Measurements from ENCODE around the gene TBXAS1. TPM values are rescaled to one million over a fixed set of nuclear protein-coding genes. Genes with fewer than 3 reads are reported as not detected.
"Not testable (repeated sequence)": the region's sequence is repeated elsewhere in the genome, so short reads cannot be mapped to it uniquely, and the experiment has no call there.

The TBXAS1 gene
- total RNA-seq, 1 donor from 2014 or later, result 9.9 TPM

DNA sequence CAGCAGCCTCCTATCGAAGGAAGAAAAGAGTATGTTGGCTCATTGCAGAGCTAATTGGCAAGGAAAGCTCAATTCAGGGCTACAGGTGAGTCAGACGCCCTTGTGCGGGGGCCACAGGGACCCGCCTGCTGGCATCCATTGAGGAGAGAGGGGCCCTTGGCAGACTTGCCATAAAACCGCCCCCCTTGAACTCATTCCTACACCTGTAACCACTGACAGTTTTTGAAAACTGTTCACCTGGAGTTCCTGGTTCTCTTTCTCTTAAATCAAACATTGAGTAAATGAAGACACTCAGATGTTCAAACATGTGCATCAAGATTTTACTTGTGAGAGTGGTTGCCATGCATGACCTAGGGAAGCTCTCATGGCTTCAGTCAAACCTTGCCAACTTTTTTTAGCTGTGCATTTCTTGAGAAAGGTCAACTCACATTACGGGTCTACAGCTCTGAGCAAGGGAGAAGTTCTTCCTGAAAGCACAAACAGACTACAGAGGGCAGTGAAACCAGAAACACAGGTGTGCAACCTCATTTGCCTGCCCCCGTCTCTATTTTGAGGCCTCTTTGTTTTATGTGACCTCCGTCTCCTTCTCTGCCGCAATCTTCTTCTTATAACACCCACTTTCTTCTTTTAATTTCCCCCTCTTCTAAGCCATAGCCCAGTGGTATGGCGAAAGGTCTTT, 87.8 kb downstream of the TBXAS1 start:
- Histone ChIP-seq H3K4me3 (ENCODE audit: low read length in 3 of 3) (no peak overlapping the region), H3K36me3 (ENCODE audit: control insufficient read depth in 3 of 3, insufficient read depth in 3 of 3, low read length in 3 of 3) (no peaks in the 10 kb centered on the region), H3K27ac (ENCODE audit: low read depth, low read length) (no peak overlapping the region), H3K4me1 (ENCODE audit: control insufficient read depth in 3 of 3, insufficient read depth in 3 of 3, low read length in 3 of 3) (peaks cover 12 to 22% (median 12%) of the 10 kb centered on the region in 3 donors), H3K9me3 (ENCODE audit: control insufficient read depth in 3 of 3, low read length in 3 of 3) (no peaks in the 10 kb centered on the region), H3K9ac (ENCODE audit: low read depth in 1 of 3, low read length in 3 of 3) (no peak overlapping the region), H3K27me3 (ENCODE audit: control insufficient read depth in 3 of 3, insufficient read depth in 3 of 3, low read length in 3 of 3) (no peaks in the 10 kb centered on the region)

DNA sequence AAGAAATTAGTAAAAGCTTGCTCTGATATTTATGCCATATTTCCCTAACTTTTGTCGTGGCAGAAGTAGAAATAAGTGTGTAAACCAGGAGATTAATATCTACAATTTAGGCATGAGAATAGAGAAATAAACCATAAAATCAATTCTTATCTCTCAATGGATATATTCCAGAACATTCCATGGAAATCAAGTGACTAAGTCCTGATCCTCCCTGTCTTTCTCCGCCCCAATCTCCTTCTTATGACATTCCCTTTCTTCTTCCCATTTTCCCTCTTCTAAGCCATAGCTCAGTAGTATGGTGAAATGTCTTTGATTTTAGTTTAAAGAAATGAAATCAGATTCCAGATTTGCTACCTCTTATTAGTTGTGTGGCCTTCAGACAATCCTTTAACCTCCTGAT, 88.8 kb downstream of the TBXAS1 start:
- Histone ChIP-seq H3K27me3 (ENCODE audit: control insufficient read depth in 3 of 3, insufficient read depth in 3 of 3, low read length in 3 of 3) (no peaks in the 10 kb centered on the region), H3K9me3 (ENCODE audit: control insufficient read depth in 3 of 3, low read length in 3 of 3) (no peaks in the 10 kb centered on the region), H3K9ac (ENCODE audit: low read depth in 1 of 3, low read length in 3 of 3) (no peak overlapping the region), H3K27ac (ENCODE audit: low read depth, low read length) (no peak overlapping the region), H3K36me3 (ENCODE audit: control insufficient read depth in 3 of 3, insufficient read depth in 3 of 3, low read length in 3 of 3) (no peaks in the 10 kb centered on the region), H3K4me3 (ENCODE audit: low read length in 3 of 3) (no peak overlapping the region), H3K4me1 (ENCODE audit: control insufficient read depth in 3 of 3, insufficient read depth in 3 of 3, low read length in 3 of 3) (peaks cover 12 to 22% (median 12%) of the 10 kb centered on the region in 3 donors)

DNA sequence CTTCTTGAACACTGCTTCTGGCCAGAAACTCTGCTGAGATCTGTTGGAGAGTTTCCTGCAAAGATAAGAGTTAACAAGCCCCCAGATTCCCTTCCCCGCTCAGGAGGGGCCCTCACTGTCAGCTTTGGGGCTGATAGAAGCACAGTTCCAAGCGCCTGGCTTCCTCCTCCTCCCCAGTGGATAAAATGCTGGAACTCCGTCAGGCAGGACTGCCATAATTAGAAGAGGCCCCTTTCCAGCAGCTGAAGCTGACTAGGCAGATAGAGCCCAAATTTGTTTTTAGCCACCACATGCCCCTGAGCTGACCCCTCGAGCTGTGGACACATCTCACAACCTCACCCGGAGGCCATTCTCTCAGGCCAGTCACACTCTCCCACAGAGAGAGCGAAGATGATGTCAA, 89.4 kb downstream of the TBXAS1 start:
- Histone ChIP-seq H3K36me3 (ENCODE audit: control insufficient read depth in 3 of 3, insufficient read depth in 3 of 3, low read length in 3 of 3) (no peaks in the 10 kb centered on the region), H3K4me3 (ENCODE audit: low read length in 3 of 3) (no peak overlapping the region), H3K4me1 (ENCODE audit: control insufficient read depth in 3 of 3, insufficient read depth in 3 of 3, low read length in 3 of 3) (peaks cover 9 to 22% (median 12%) of the 10 kb centered on the region in 3 donors), H3K27ac (ENCODE audit: low read depth, low read length) (no peak overlapping the region), H3K9me3 (ENCODE audit: control insufficient read depth in 3 of 3, low read length in 3 of 3) (no peaks in the 10 kb centered on the region), H3K27me3 (ENCODE audit: control insufficient read depth in 3 of 3, insufficient read depth in 3 of 3, low read length in 3 of 3) (no peaks in the 10 kb centered on the region), H3K9ac (ENCODE audit: low read depth in 1 of 3, low read length in 3 of 3) (no peak overlapping the region)

DNA sequence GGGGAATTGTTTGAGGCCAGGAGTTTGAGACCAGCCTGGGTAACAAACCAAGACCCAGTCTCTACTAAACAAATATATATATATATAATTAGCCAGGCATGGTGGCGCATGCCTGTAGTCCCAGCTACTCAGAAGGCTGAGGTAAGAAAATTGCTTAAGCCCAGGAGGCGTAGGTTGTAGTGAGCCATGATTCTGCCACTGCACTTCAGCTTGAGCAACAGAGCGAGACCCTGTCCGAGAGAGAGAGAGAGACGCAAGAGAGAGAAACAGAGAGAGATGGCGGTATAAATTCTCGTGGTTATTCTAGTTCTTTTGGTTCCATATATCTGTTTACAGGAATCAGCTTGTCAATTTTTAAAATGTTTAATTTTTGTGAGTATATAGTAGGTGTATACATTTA, 94.0 kb downstream of the TBXAS1 start:
- Histone ChIP-seq H3K9ac (ENCODE audit: low read depth in 1 of 3, low read length in 3 of 3) (no peak overlapping the region), H3K36me3 (ENCODE audit: control insufficient read depth in 3 of 3, insufficient read depth in 3 of 3, low read length in 3 of 3) (no peaks in the 10 kb centered on the region), H3K4me1 (ENCODE audit: control insufficient read depth in 3 of 3, insufficient read depth in 3 of 3, low read length in 3 of 3) (peaks cover 5 to 6% (median 6%) of the 10 kb centered on the region in 3 donors), H3K4me3 (ENCODE audit: low read length in 3 of 3) (no peak overlapping the region), H3K9me3 (ENCODE audit: control insufficient read depth in 3 of 3, low read length in 3 of 3) (no peaks in the 10 kb centered on the region), H3K27me3 (ENCODE audit: control insufficient read depth in 3 of 3, insufficient read depth in 3 of 3, low read length in 3 of 3) (no peaks in the 10 kb centered on the region), H3K27ac (ENCODE audit: low read depth, low read length) (no peak overlapping the region)

DNA sequence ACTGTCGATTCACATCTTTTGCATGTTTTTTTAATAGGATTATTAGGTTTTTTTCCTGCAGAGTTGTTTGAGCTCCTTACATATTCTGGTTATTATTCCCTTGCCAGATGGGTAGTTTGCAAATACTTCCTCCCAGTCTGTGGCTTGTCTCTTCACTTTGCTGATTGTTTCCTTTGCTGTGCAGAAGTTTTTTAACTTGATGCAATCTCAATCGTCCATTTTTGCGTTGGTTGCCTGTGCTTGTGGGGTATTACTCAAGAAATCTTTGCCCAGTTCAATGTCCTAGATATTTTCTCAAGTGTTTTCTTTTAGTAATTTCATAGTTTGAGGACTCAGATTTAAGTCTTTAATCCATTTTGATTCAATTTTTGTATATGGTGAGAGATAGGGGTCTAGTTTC, 95.4 kb downstream of the TBXAS1 start:
- H3K4me1 ChIP-seq (ENCODE audit: control insufficient read depth in 3 of 3, insufficient read depth in 3 of 3, low read length in 3 of 3), result no peaks in the 10 kb centered on the region
- no peaks in the 10 kb centered on the region for H3K9me3 ChIP-seq (ENCODE audit: control insufficient read depth in 3 of 3, low read length in 3 of 3)
- no peaks in the 10 kb centered on the region for H3K36me3 ChIP-seq (ENCODE audit: control insufficient read depth in 3 of 3, insufficient read depth in 3 of 3, low read length in 3 of 3)
- no peak overlapping the region for H3K9ac ChIP-seq (ENCODE audit: low read depth in 1 of 3, low read length in 3 of 3)
- no peaks in the 10 kb centered on the region for H3K27me3 ChIP-seq (ENCODE audit: control insufficient read depth in 3 of 3, insufficient read depth in 3 of 3, low read length in 3 of 3)
- no peak overlapping the region for H3K27ac ChIP-seq (ENCODE audit: low read depth, low read length)
- no peak overlapping the region for H3K4me3 ChIP-seq (ENCODE audit: low read length in 3 of 3)

DNA sequence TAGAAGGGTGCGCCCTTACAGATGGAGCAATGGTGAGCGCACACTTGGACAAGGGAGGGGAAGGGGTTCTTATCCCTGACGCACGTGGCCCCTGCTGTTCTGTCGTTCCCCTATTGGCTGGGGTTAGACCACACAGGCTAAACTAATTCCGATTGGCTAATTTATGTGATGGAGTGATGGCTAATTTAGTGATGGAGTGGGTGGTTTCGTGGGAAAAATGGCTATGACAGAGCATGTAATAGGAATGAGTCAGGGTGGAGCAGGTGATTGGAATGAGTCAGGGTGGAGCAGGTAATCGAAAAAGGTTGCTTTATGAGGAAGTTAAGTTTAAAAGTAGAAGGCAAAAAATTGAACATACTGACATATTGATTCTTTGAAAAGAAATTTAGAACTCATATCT, 100.2 kb downstream of the TBXAS1 start:
- H3K9ac ChIP-seq (ENCODE audit: low read depth in 1 of 3, low read length in 3 of 3); H3K4me3 ChIP-seq (ENCODE audit: low read length in 3 of 3); H3K36me3 ChIP-seq (ENCODE audit: control insufficient read depth in 3 of 3, insufficient read depth in 3 of 3, low read length in 3 of 3); H3K27me3 ChIP-seq (ENCODE audit: control insufficient read depth in 3 of 3, insufficient read depth in 3 of 3, low read length in 3 of 3); H3K9me3 ChIP-seq (ENCODE audit: control insufficient read depth in 3 of 3, low read length in 3 of 3); H3K4me1 ChIP-seq (ENCODE audit: control insufficient read depth in 3 of 3, insufficient read depth in 3 of 3, low read length in 3 of 3); H3K27ac ChIP-seq (ENCODE audit: low read depth, low read length): not testable (repeated sequence)

DNA sequence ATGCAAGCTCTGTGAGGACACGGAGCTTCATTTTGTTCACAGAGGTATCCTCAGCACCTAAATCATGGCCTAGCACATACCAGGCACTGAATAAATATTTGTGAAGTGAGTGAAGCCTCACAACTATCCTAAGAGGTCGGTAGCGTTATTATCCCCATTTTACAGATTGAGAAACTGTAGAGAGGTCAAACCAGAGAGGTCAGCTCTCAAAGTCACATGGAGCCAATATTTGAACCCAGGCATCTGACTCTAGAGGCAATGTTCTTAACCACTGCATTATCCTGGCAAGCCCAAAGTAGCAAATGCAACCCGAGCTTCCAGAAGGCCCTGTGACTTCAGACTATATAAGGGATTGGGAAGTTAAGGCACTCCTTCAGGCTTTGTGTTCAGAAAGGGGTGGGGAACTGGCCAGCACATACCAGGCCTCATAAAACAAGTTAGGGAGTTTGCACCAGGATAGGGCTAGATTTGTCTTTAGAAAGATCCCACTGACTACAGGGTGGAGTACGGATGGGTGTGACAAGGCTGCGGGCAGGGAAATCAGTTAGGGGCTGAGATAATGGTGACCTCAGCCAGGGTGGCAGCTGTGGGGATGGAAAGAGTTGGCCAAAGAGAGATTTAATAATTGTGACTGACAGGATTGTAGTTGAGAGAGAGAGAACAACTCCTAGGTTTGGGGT, 101.4 kb downstream of the TBXAS1 start:
- H3K27ac ChIP-seq (ENCODE audit: low read depth, low read length), result no peak overlapping the region

DNA sequence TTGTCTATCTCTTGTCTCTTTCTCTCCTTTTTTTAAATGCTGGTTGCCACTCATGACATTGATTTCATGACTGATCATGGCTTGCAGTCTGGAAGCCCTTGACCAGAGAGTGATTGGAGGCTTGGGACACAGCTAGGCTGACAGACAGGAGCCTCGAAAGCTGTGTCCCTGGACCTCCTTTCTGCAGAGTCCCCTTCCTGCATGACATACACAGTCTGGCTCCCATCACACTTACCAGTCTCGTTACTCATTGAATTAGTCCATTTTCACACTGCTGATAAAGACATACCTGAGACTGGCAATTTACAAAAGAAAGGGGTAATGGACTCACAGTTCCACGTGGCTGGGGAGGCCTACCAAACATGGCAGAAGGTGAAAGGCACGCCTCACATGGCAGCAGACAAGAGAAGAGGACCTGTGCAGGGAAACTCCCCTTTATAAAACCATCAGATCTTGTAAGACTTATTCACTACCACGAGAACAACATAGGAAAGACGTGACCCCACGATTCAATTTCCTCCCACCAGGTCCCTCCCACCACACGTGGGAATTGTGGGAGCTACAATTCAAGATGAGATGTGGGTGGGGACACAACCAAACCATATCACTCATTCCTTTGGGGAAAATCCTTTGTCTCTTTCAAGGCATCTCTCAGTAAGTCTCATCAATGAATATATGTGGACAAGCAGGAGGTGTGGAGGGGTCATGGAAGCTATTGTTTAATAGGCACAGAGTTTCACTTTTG, 102.3 kb downstream of the TBXAS1 start:
- H3K9me3 ChIP-seq (ENCODE audit: control insufficient read depth in 3 of 3, low read length in 3 of 3), result no peaks in the 10 kb centered on the region
- no peak overlapping the region for H3K9ac ChIP-seq (ENCODE audit: low read depth in 1 of 3, low read length in 3 of 3)

More for the DNA sequence above, 101.4 kb downstream of the TBXAS1 start:
- Histone ChIP-seq H3K4me1 (ENCODE audit: control insufficient read depth in 3 of 3, insufficient read depth in 3 of 3, low read length in 3 of 3) (no peaks in the 10 kb centered on the region), H3K9ac (ENCODE audit: low read depth in 1 of 3, low read length in 3 of 3) (no peak overlapping the region), H3K9me3 (ENCODE audit: control insufficient read depth in 3 of 3, low read length in 3 of 3) (no peaks in the 10 kb centered on the region), H3K4me3 (ENCODE audit: low read length in 3 of 3) (no peak overlapping the region), H3K27me3 (ENCODE audit: control insufficient read depth in 3 of 3, insufficient read depth in 3 of 3, low read length in 3 of 3) (no peaks in the 10 kb centered on the region), H3K36me3 (ENCODE audit: control insufficient read depth in 3 of 3, insufficient read depth in 3 of 3, low read length in 3 of 3) (no peaks in the 10 kb centered on the region)

DNA sequence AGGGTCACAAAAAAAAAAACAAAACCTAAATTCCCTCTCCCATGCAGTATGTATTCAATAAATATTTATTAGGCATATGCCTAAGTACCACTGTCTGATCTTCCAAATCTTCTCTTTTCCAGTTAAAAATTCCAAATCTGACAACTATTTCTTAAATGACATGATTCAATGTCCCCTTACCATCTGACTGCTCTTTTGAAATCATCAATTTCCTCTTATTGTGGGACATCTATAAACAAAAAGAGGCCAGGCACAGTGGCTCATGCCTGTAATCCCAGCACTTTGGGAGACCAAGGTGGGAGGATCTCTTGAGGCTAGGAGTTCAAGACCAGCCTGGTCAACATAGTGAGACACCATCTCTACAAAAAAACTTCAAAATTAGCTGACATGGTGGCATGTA, 103.5 kb downstream of the TBXAS1 start:
- no peaks in the 10 kb centered on the region for H3K36me3 ChIP-seq (ENCODE audit: control insufficient read depth in 3 of 3, insufficient read depth in 3 of 3, low read length in 3 of 3)
- H3K9me3 ChIP-seq (ENCODE audit: control insufficient read depth in 3 of 3, low read length in 3 of 3), result no peaks in the 10 kb centered on the region
- no peak overlapping the region for H3K27ac ChIP-seq (ENCODE audit: low read depth, low read length)
- no peaks in the 10 kb centered on the region for H3K4me1 ChIP-seq (ENCODE audit: control insufficient read depth in 3 of 3, insufficient read depth in 3 of 3, low read length in 3 of 3)
- H3K4me3 ChIP-seq (ENCODE audit: low read length in 3 of 3), result no peak overlapping the region
- H3K9ac ChIP-seq (ENCODE audit: low read depth in 1 of 3, low read length in 3 of 3), result no peak overlapping the region
- H3K27me3 ChIP-seq (ENCODE audit: control insufficient read depth in 3 of 3, insufficient read depth in 3 of 3, low read length in 3 of 3), result no peaks in the 10 kb centered on the region

More for the DNA sequence above, 102.3 kb downstream of the TBXAS1 start:
- Histone ChIP-seq H3K27me3 (ENCODE audit: control insufficient read depth in 3 of 3, insufficient read depth in 3 of 3, low read length in 3 of 3) (no peaks in the 10 kb centered on the region), H3K4me3 (ENCODE audit: low read length in 3 of 3) (no peak overlapping the region), H3K4me1 (ENCODE audit: control insufficient read depth in 3 of 3, insufficient read depth in 3 of 3, low read length in 3 of 3) (no peaks in the 10 kb centered on the region), H3K27ac (ENCODE audit: low read depth, low read length) (no peak overlapping the region), H3K36me3 (ENCODE audit: control insufficient read depth in 3 of 3, insufficient read depth in 3 of 3, low read length in 3 of 3) (no peaks in the 10 kb centered on the region)

DNA sequence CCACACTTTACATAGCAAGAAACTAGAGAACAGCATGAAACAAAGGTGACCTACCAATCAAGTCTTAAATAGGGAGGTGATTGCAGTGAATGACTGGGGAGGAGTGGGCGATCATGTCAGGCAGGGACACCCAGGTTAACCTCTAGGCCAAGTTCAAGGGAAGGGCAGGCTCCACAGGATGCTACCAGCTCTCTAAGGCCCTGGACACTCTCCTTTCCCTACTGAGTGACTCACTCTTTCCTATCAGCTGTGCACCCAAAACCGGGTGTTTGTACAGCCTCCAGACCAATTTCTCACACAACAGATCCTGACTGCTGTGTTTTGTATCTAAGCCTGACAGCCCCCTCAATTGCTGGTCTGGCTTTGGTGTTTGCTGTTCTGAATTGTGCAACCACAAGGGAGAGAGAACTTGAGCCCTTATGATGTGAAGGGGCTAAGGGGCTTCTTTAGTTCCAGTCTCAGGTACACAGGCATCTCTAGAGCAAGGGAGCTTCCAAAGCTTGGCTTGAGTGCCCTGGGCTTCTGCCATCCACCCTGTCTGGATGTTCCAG, 107.8 kb downstream of the TBXAS1 start:
- Histone ChIP-seq H3K9me3 (ENCODE audit: control insufficient read depth in 3 of 3, low read length in 3 of 3) (no peaks in the 10 kb centered on the region), H3K4me1 (ENCODE audit: control insufficient read depth in 3 of 3, insufficient read depth in 3 of 3, low read length in 3 of 3) (no peaks in the 10 kb centered on the region), H3K27me3 (ENCODE audit: control insufficient read depth in 3 of 3, insufficient read depth in 3 of 3, low read length in 3 of 3) (peaks cover 0 to 5% (median 0%) of the 10 kb centered on the region in 3 donors), H3K36me3 (ENCODE audit: control insufficient read depth in 3 of 3, insufficient read depth in 3 of 3, low read length in 3 of 3) (no peaks in the 10 kb centered on the region), H3K4me3 (ENCODE audit: low read length in 3 of 3) (no peak overlapping the region), H3K9ac (ENCODE audit: low read depth in 1 of 3, low read length in 3 of 3) (no peak overlapping the region), H3K27ac (ENCODE audit: low read depth, low read length) (no peak overlapping the region)
